Neural cell (in vitro differentiated cells): ENCODE results near the gene SOAT2. TPM values are rescaled to one million over a fixed set of nuclear protein-coding genes. Genes with fewer than 3 reads are reported as not detected.

Source experiments
- H2AFZ ChIP-seq: fragments of 200-600, 300-800 bp; sonication (generic), shearing (Covaris generic); 2 replicates; pipeline ENCODE4 v1.6.0; 2014; ENCODE audit warnings: low read depth, mild to moderate bottlenecking, antibody characterized with exemption, low read length, moderate library complexity
- H3F3A ChIP-seq: fragments of 200-600 bp; shearing (Covaris generic); 2 replicates; pipeline ENCODE4 v1.6.1; 2016; ENCODE audit warnings: mild to moderate bottlenecking, moderate library complexity, mixed read lengths, antibody characterized with exemption, low read length; ENCODE audit not compliant: insufficient read depth, poor library complexity, severe bottlenecking
- H3K27ac ChIP-seq: fragments of 200-600, 300-800 bp; sonication (generic), shearing (Covaris generic); 2 replicates; pipeline ENCODE4 v1.5.1; 2014; ENCODE audit warnings: mild to moderate bottlenecking, low read length, moderate library complexity
- H3K27me3 ChIP-seq: fragments of 300-800, 200-600 bp; sonication (generic), shearing (Covaris generic); 2 replicates; pipeline ENCODE4 v1.6.0; 2014; ENCODE audit warnings: mild to moderate bottlenecking, low read depth, low read length, moderate library complexity; ENCODE audit not compliant: insufficient read depth
- H3K36me3 ChIP-seq: fragments of 300-800, 200-600 bp; sonication (generic), shearing (Covaris generic); 2 replicates; pipeline ENCODE4 v1.5.1; 2014; ENCODE audit warnings: mild to moderate bottlenecking, antibody characterized with exemption, low read length, moderate library complexity; ENCODE audit not compliant: insufficient read depth
- H3K4me2 ChIP-seq: fragments of 300-800, 200-600 bp; sonication (generic), shearing (Covaris generic); 2 replicates; pipeline ENCODE4 v1.6.0; 2014; ENCODE audit warnings: mild to moderate bottlenecking, low read length
- H3K4me3 ChIP-seq: fragments of 300-800, 200-600 bp; sonication (generic), shearing (Covaris generic); 2 replicates; pipeline ENCODE4 v1.5.1; 2014; ENCODE audit warnings: mild to moderate bottlenecking, low read length, moderate library complexity
- H3K79me2 ChIP-seq: fragments of 200-600 bp; shearing (Covaris generic); replicated peaks from 2 replicates; pipeline ENCODE4 v1.6.0; 2014; ENCODE audit warnings: mild to moderate bottlenecking, low read length, moderate library complexity; ENCODE audit not compliant: insufficient read depth
- H3K9ac ChIP-seq: fragments of 300-800, 200-600 bp; sonication (generic), shearing (Covaris generic); 2 replicates; pipeline ENCODE4 v1.6.1; 2016; ENCODE audit warnings: mild to moderate bottlenecking, low read length, mixed read lengths
- H3K9me2 ChIP-seq: fragments of 200-600 bp; shearing (Covaris generic); 2 replicates; pipeline ENCODE4 v1.6.1; 2016; ENCODE audit warnings: mild to moderate bottlenecking, low read length, mixed read lengths; ENCODE audit not compliant: insufficient read depth
- H3K9me3 ChIP-seq: fragments of 200-600, 300-800 bp; sonication (generic), shearing (Covaris generic); 2 replicates; pipeline ENCODE4 v1.6.1; 2016; ENCODE audit warnings: mild to moderate bottlenecking, mixed run types, low read length, moderate library complexity, mixed read lengths
- H4K20me1 ChIP-seq: fragments of 200-600 bp; shearing (Covaris generic); 2 replicates; pipeline ENCODE4 v1.6.1; 2016; ENCODE audit warnings: mild to moderate bottlenecking, mixed run types; ENCODE audit not compliant: insufficient read depth
- EP300 ChIP-seq: fragments of 450-650 bp; conservative IDR thresholded peaks from 2 replicates; pipeline ENCODE4 v1.6.1; 2014; ENCODE audit warnings: antibody characterized with exemption, mild to moderate bottlenecking, moderate library complexity; ENCODE audit not compliant: poor library complexity, severe bottlenecking
- EZH2 ChIP-seq: fragments of 200-600, 300-800 bp; shearing (Covaris generic), sonication (generic); IDR thresholded peaks from 2 replicates; pipeline ENCODE4 v1.6.1; 2014; ENCODE audit warnings: antibody characterized with exemption, low read length, borderline replicate concordance, mild to moderate bottlenecking; ENCODE audit not compliant: insufficient read depth, poor library complexity, severe bottlenecking
- MXI1 ChIP-seq: fragments of 450-650 bp; conservative IDR thresholded peaks from 2 replicates; pipeline ENCODE4 v1.6.1; 2014; ENCODE audit warnings: antibody characterized with exemption, mild to moderate bottlenecking; ENCODE audit not compliant: poor library complexity, severe bottlenecking
- POLR2AphosphoS5 ChIP-seq: IDR thresholded peaks from 2 replicates; pipeline ENCODE4 v1.6.1; 2012
- RAD21 ChIP-seq: fragments of 450-650 bp; conservative IDR thresholded peaks from 2 replicates; pipeline ENCODE4 v1.6.1; 2014; ENCODE audit warnings: antibody characterized with exemption, mild to moderate bottlenecking, moderate library complexity
- SMC3 ChIP-seq: fragments of 450-650 bp; conservative IDR thresholded peaks from 2 replicates; pipeline ENCODE4 v1.6.1; 2014; ENCODE audit warnings: antibody characterized with exemption, mild to moderate bottlenecking, moderate library complexity; ENCODE audit not compliant: poor library complexity
- TAF1 ChIP-seq: IDR thresholded peaks from 2 replicates; pipeline ENCODE4 v1.6.1; 2012; ENCODE audit warnings: low read depth
- polyA plus RNA-seq: library from polyadenylated mRNA; depleted of rRNA; stranded (reverse); fragments of >200 nt; gene quantifications from 2 replicates; pipeline ENCODE4 v1.2.3, GENCODE V29; 2014
- TF ChIP-seq, protein P1 (sequence below): fragments of 450-650 bp; IDR thresholded peaks from 2 replicates; pipeline ENCODE4 v1.5.1; 2014; ENCODE audit warnings: antibody characterized with exemption, mild to moderate bottlenecking, moderate library complexity; ENCODE audit not compliant: poor library complexity, severe bottlenecking
- TF ChIP-seq, protein P2 (sequence below): IDR thresholded peaks from 2 replicates; pipeline ENCODE4 v1.6.1; 2012; ENCODE audit warnings: borderline replicate concordance

The SOAT2 gene
- polyA plus RNA-seq, 1 donor from 2014 or later, result not detected

- Histone ChIP-seq H3K4me2 (no peak overlapping the region), H3K9ac (no peak overlapping the region), H4K20me1 (no peaks in the 10 kb centered on the region), H3K79me2 (no peaks in the 10 kb centered on the region), H3K9me2 (no peaks in the 10 kb centered on the region), H3K27me3 (no peaks in the 10 kb centered on the region), H3F3A (no peaks in the 10 kb centered on the region), H3K4me3 (no peak overlapping the region), H2AFZ (no peak overlapping the region), H3K27ac (no peak overlapping the region), H3K9me3 (no peaks in the 10 kb centered on the region), H3K36me3 (peaks cover 8% of the 10 kb centered on the region)
- TF ChIP-seq, protein P1, sequence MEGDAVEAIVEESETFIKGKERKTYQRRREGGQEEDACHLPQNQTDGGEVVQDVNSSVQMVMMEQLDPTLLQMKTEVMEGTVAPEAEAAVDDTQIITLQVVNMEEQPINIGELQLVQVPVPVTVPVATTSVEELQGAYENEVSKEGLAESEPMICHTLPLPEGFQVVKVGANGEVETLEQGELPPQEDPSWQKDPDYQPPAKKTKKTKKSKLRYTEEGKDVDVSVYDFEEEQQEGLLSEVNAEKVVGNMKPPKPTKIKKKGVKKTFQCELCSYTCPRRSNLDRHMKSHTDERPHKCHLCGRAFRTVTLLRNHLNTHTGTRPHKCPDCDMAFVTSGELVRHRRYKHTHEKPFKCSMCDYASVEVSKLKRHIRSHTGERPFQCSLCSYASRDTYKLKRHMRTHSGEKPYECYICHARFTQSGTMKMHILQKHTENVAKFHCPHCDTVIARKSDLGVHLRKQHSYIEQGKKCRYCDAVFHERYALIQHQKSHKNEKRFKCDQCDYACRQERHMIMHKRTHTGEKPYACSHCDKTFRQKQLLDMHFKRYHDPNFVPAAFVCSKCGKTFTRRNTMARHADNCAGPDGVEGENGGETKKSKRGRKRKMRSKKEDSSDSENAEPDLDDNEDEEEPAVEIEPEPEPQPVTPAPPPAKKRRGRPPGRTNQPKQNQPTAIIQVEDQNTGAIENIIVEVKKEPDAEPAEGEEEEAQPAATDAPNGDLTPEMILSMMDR, result no peak
- TF ChIP-seq, protein P2, sequence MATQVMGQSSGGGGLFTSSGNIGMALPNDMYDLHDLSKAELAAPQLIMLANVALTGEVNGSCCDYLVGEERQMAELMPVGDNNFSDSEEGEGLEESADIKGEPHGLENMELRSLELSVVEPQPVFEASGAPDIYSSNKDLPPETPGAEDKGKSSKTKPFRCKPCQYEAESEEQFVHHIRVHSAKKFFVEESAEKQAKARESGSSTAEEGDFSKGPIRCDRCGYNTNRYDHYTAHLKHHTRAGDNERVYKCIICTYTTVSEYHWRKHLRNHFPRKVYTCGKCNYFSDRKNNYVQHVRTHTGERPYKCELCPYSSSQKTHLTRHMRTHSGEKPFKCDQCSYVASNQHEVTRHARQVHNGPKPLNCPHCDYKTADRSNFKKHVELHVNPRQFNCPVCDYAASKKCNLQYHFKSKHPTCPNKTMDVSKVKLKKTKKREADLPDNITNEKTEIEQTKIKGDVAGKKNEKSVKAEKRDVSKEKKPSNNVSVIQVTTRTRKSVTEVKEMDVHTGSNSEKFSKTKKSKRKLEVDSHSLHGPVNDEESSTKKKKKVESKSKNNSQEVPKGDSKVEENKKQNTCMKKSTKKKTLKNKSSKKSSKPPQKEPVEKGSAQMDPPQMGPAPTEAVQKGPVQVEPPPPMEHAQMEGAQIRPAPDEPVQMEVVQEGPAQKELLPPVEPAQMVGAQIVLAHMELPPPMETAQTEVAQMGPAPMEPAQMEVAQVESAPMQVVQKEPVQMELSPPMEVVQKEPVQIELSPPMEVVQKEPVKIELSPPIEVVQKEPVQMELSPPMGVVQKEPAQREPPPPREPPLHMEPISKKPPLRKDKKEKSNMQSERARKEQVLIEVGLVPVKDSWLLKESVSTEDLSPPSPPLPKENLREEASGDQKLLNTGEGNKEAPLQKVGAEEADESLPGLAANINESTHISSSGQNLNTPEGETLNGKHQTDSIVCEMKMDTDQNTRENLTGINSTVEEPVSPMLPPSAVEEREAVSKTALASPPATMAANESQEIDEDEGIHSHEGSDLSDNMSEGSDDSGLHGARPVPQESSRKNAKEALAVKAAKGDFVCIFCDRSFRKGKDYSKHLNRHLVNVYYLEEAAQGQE, result no peak
- TF ChIP-seq EP300 (no peak), EZH2 (no peak), RAD21 (no peak), POLR2AphosphoS5 (no peak), SMC3 (no peak), MXI1 (no peak), TAF1 (no peak)
Measured at GRCh38 chr12:53069621-53070410, 33.5 kb upstream of the SOAT2 start.

DNA sequence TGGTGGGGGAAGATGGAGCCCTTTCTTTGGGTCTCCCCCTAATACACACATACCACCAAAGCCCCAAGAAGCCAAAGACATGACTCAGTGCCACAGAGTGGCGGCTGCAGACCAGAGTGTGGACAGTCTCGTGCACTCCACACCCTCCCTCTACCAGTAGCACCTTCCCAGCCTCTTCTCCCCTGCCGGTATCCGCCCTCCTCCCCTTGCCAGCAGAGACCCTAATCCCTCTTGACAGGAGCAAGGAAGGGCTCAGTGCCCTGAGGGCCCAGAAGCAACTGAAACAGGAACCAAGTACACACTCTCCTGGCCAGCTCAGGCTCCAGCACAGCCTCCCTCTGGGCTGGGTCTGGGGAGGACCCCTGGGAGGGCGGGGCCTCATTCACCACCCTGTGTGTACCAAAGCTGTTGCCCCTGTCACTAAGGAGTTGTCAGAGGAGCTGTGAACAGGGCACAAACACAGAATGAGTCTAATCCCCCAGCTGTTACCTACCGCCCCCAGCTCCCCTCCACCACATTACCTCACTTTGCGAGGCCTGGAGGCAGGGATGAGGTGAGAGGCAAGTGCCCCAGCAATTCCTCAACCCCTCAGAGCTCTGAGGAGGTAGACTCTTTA lies 32.3 kb upstream of the SOAT2 start:
- no peak overlapping the region for H3K4me3 ChIP-seq
- H3K36me3 ChIP-seq, result peaks cover 8% of the 10 kb centered on the region
- no peaks in the 10 kb centered on the region for H3F3A ChIP-seq
- H3K9me2 ChIP-seq, result no peaks in the 10 kb centered on the region
- H3K4me2 ChIP-seq, result no peak overlapping the region
- H3K9me3 ChIP-seq, result no peaks in the 10 kb centered on the region
- no peak overlapping the region for H3K9ac ChIP-seq
- H3K27me3 ChIP-seq, result no peaks in the 10 kb centered on the region
- no peaks in the 10 kb centered on the region for H3K79me2 ChIP-seq
- no peak overlapping the region for H2AFZ ChIP-seq
- no peak overlapping the region for H3K27ac ChIP-seq
- TF ChIP-seq EZH2 (no peak), EP300 (no peak), TAF1 (no peak), SMC3 (no peak), RAD21 (no peak), MXI1 (no peak), POLR2AphosphoS5 (no peak)
- TF ChIP-seq, protein P2, result no peak
- TF ChIP-seq, protein P1, result no peak
- H4K20me1 ChIP-seq, result no peaks in the 10 kb centered on the region
